Naive thymus-derived CD4-positive, alpha-beta T cell (primary cell): ENCODE results near the gene NSFL1C. TPM values are rescaled to one million over a fixed set of nuclear protein-coding genes. Genes with fewer than 3 reads are reported as not detected.

Experiments
- ATAC-seq: fragments of 150-1000 bp; cut with Tn5 transposase; 2 replicates; pipeline ENCODE4 v1.10.0; 2021; ENCODE audit warnings: mild to moderate bottlenecking, moderate library complexity
- CTCF ChIA-PET: fragments of 350-600 bp; sonication (Branson Sonifier 250); formaldehyde crosslinking; loops from one replicate; lab custom pipeline; 2021; ENCODE audit warnings: antibody characterized with exemption; lab: Charles Lee
- POLR2A ChIA-PET: fragments of 350-600 bp; sonication (Branson Sonifier 250); formaldehyde crosslinking; loops from one replicate; lab custom pipeline; 2021; ENCODE audit warnings: antibody characterized with exemption, inconsistent platforms; lab: Charles Lee
- DNase-seq, 9 donors: peaks; one replicate each; pipeline versions ENCODE4 v3.0.0 to v3.0.0-alpha.2; 2020 to 2022; ENCODE audit warnings: mixed read lengths in 1 of 9
- H3K27ac ChIP-seq: one replicate; pipeline ENCODE4 v1.7.0; 2013; ENCODE audit warnings: mild to moderate bottlenecking, low read depth, low read length, moderate library complexity
- H3K27me3 ChIP-seq, 2 donors: one replicate each; pipeline ENCODE4 v1.7.0; 2013; ENCODE audit warnings: low read length in 2 of 2, mild to moderate bottlenecking in 2 of 2, moderate library complexity in 2 of 2; ENCODE audit not compliant: control insufficient read depth in 2 of 2, insufficient read depth in 2 of 2
- H3K36me3 ChIP-seq, 3 experiments: 1 replicate in 2 of 3; 2 replicates in 1 of 3; pipeline ENCODE4 v1.7.0; 2013; ENCODE audit warnings: low read length in 3 of 3, mild to moderate bottlenecking in 3 of 3, moderate library complexity in 1 of 3; ENCODE audit not compliant: insufficient read depth in 3 of 3, control insufficient read depth in 2 of 3
- H3K4me1 ChIP-seq, 2 donors: one replicate each; pipeline ENCODE4 v1.7.0; 2013; ENCODE audit warnings: low read length in 2 of 2, mild to moderate bottlenecking in 2 of 2, moderate library complexity in 1 of 2; ENCODE audit not compliant: control insufficient read depth in 2 of 2, insufficient read depth in 2 of 2
- H3K4me3 ChIP-seq: 2 replicates; pipeline ENCODE4 v1.7.0; 2013; ENCODE audit warnings: mild to moderate bottlenecking, low read length
- H3K9me3 ChIP-seq, 3 experiments: 1 replicate in 2 of 3; 2 replicates in 1 of 3; pipeline ENCODE4 v1.7.0; 2013; ENCODE audit warnings: low read length in 3 of 3; ENCODE audit not compliant: control insufficient read depth in 2 of 3
- H3K27ac Mint-ChIP-seq, 9 donors: one replicate each; pipeline ENCODE4 v1.8.0; 2020 to 2022; ENCODE audit warnings: mixed read lengths in 9 of 9, mild to moderate bottlenecking in 8 of 9, moderate library complexity in 5 of 9, inconsistent platforms in 2 of 9
- H3K27me3 Mint-ChIP-seq, 5 donors: one replicate each; pipeline ENCODE4 v1.8.0; 2021 to 2022; ENCODE audit warnings: mixed read lengths in 5 of 5, mild to moderate bottlenecking in 1 of 5
- H3K36me3 Mint-ChIP-seq, 5 donors: one replicate each; pipeline ENCODE4 v1.8.0; 2020 to 2022; ENCODE audit warnings: mixed read lengths in 5 of 5, mild to moderate bottlenecking in 3 of 5, inconsistent platforms in 1 of 5
- H3K4me1 Mint-ChIP-seq, 7 donors: one replicate each; pipeline ENCODE4 v1.8.0; 2020 to 2022; ENCODE audit warnings: mixed read lengths in 7 of 7, mild to moderate bottlenecking in 3 of 7, inconsistent platforms in 1 of 7
- H3K4me3 Mint-ChIP-seq, 10 donors: one replicate each; pipeline ENCODE4 v1.8.0; 2020 to 2022; ENCODE audit warnings: mild to moderate bottlenecking in 10 of 10, mixed read lengths in 10 of 10, moderate library complexity in 6 of 10, inconsistent platforms in 2 of 10
- H3K9me3 Mint-ChIP-seq, 11 donors: one replicate each; pipeline ENCODE4 v1.8.0; 2020 to 2022; ENCODE audit warnings: mixed read lengths in 11 of 11, mild to moderate bottlenecking in 4 of 11, inconsistent platforms in 1 of 11, moderate library complexity in 1 of 11
- intact Hi-C, 2 donors: fragments of 100-400 bp; cut with micrococcal nuclease; formaldehyde crosslinking; loops; one replicate each; pipeline ENCODE4 v1.15.1; 2023
- polyA plus RNA-seq, 2 donors: library from polyadenylated mRNA; unstranded; fragments of 300-500 nt; fragmentation: Illumina TruSeq; gene quantifications; one replicate each; pipeline ENCODE4 v1.2.3, GENCODE V29; 2021
- total RNA-seq, 6 experiments: library from RNA in 5 of 6; stranded (reverse) in 5 of 6; gene quantifications; 1 replicate in 5 of 6; 2 replicates in 1 of 6; pipeline ENCODE4 v1.2.3 and lab custom pipeline; 2021 to 2026

The NSFL1C gene
- total and polyA plus RNA-seq, 7 experiments from 2014 or later, result 59.3 to 81.8 (median 65.7) TPM

- POLR2A ChIA-PET, result interaction anchor here (1.0 kb wide), 1 partner anchor 32 kb away, joined by 3 read pairs; no protein-coding TSS in a partner anchor
- ATAC-seq (no peak), DNase-seq (no peak)
- H3K9me3 Mint-ChIP-seq, result peaks cover 0 to 5% (median 0%) of the 10 kb centered on the region in 11 donors
- Histone ChIP-seq H3K27me3 (no peaks in the 10 kb centered on the region), H3K4me3 (no peak overlapping the region), H3K27ac (no peak overlapping the region), H3K9me3 (no peaks in the 10 kb centered on the region), H3K4me1 (peaks cover 0 to 12% of the 10 kb centered on the region in 2 donors), H3K36me3 (no peaks in the 10 kb centered on the region)
- H3K27ac Mint-ChIP-seq, result no peak overlapping the region
- CTCF ChIA-PET, result no interaction called here
- H3K4me1 Mint-ChIP-seq, result peaks cover 12 to 26% (median 20%) of the 10 kb centered on the region in 7 donors
- intact Hi-C loops, result no loop called here
- peaks cover 5 to 49% (median 29%) of the 10 kb centered on the region in 5 donors for H3K27me3 Mint-ChIP-seq
- no peak overlapping the region for H3K4me3 Mint-ChIP-seq
- H3K36me3 Mint-ChIP-seq, result no peaks in the 10 kb centered on the region
These were observed 22.7 kb upstream of the NSFL1C start for GRCh38 chr20:1489325-1489724.

DNA sequence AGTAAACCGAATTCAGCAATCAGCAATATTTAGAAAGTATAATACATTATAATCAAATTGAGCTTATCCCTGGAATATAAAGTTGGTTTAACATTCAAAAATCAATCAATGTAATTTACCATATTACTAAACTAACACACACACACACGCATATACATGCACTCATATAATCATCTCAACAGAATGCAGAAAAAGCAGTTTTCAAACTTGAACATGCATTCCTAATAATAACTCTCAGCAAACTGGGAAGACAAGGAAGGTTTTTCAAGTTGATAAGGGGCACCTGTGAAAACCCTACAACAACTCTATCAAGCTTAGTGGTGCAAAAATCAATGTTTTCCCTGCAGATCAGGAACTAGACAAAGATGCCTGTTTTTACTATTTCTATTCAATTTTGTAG, 19.9 kb upstream of the NSFL1C start:
- Histone ChIP-seq H3K27ac (no peak overlapping the region), H3K4me1 (peaks cover 0 to 2% of the 10 kb centered on the region in 2 donors), H3K27me3 (no peaks in the 10 kb centered on the region), H3K36me3 (no peaks in the 10 kb centered on the region), H3K4me3 (no peak overlapping the region), H3K9me3 (no peaks in the 10 kb centered on the region)
- ATAC-seq (no peak), DNase-seq (no peak)
- H3K4me3 Mint-ChIP-seq, result no peak overlapping the region
- intact Hi-C loops, result no loop called here
- no peak overlapping the region for H3K27ac Mint-ChIP-seq
- CTCF ChIA-PET, result no interaction called here
- H3K4me1 Mint-ChIP-seq, result peaks cover 2 to 8% (median 6%) of the 10 kb centered on the region in 7 donors
- peaks cover 24 to 68% (median 39%) of the 10 kb centered on the region in 5 donors for H3K27me3 Mint-ChIP-seq
- no peaks in the 10 kb centered on the region for H3K9me3 Mint-ChIP-seq
- POLR2A ChIA-PET, result no interaction called here
- H3K36me3 Mint-ChIP-seq, result no peaks in the 10 kb centered on the region

DNA sequence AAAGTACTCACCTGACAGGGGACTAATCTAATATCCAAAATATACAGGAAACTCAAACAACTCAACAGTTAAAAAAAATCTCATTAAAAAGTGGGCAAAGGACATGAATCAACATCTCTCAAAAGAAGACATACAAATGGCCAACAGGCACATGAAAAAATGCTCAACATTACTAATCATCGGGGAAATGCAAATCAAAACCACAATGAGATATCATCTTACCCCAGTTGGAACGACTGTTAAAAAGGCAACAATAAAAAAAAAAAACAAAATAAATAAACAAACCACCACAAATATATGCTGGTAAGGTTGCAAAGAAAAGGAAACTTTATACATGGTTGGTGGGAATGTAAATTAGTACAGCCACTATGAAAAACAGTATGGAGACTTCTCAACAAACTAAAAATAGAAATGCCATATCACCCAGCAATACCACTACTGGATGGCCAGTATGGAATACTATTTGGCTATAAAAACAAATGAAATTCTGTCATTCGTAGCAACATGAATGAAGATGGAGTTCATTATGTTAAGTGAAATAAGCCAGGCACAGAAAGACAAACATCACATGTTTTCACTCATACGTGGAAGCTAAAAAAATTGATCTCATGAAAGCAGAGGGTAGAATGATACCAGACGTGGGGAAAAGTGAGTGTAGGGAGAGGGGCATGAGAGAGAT, 17.9 kb upstream of the NSFL1C start:
- Histone ChIP-seq H3K4me1 (no peaks in the 10 kb centered on the region), H3K9me3 (no peaks in the 10 kb centered on the region), H3K27me3 (no peaks in the 10 kb centered on the region), H3K36me3 (no peaks in the 10 kb centered on the region), H3K27ac (no peak overlapping the region), H3K4me3 (no peak overlapping the region)
- H3K27me3 Mint-ChIP-seq, result peaks cover 28 to 72% (median 46%) of the 10 kb centered on the region in 5 donors
- H3K4me3 Mint-ChIP-seq, result no peak overlapping the region
- DNase-seq (no peak), ATAC-seq (no peak)
- ChIA-PET CTCF (interaction anchor here (0.8 kb wide), 1 partner anchor 19 kb away, joined by 4 read pairs; no protein-coding TSS in a partner anchor), POLR2A (no interaction called here)
- no peak overlapping the region for H3K27ac Mint-ChIP-seq
- H3K4me1 Mint-ChIP-seq, result peaks cover 0 to 7% (median 0%) of the 10 kb centered on the region in 7 donors
- no peaks in the 10 kb centered on the region for H3K36me3 Mint-ChIP-seq
- intact Hi-C loops, result no loop called here
- H3K9me3 Mint-ChIP-seq, result no peaks in the 10 kb centered on the region

DNA sequence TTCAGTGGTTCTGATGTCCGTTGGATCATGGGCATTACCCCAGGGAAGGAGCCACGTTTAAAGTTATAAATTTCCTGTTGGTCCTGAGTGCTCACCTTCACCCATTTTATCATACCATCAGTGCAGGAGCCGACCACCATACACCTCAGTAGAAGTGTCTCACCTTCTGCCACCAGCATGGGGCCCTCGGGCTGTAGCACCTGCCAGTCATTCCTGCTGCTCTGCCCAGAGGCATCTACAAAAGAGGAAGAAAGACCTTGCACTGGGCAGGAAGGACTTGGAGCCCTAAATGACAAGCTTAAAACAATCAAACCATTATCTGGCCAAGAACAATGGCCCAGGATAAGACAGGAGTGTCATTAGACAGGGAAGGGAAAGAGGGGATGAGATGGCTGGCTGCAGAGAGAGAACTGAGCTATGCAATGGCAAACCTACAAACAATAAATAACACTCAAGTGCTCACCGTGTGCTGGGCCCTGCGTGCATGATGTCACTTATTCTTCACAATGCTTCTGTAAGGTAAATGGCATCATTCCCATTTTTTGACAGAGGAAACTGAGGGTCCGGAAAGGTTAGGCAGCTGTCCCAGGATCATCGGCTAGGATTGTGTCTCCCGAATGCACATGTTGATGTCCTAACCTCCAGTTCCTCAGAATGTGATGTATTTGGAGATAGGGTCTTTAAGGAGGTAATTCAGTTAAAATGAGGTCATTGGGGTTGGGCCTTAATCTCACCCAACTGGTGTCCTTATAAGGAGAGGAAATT, 13.4 kb upstream of the NSFL1C start:
- DNase-seq (no peak), ATAC-seq (no peak)
- Mint-ChIP-seq H3K9me3 (peaks cover 0 to 2% (median 0%) of the 10 kb centered on the region in 11 donors), H3K4me1 (peaks cover 0 to 7% (median 0%) of the 10 kb centered on the region in 7 donors), H3K27me3 (peaks cover 23 to 42% (median 24%) of the 10 kb centered on the region in 5 donors), H3K4me3 (no peak overlapping the region), H3K27ac (no peak overlapping the region), H3K36me3 (no peaks in the 10 kb centered on the region)
- H3K4me3 ChIP-seq, result no peak overlapping the region
- H3K27me3 ChIP-seq, result no peaks in the 10 kb centered on the region
- no peak overlapping the region for H3K27ac ChIP-seq
- no peaks in the 10 kb centered on the region for H3K36me3 ChIP-seq
- ChIA-PET POLR2A (no interaction called here), CTCF (no interaction called here)
- intact Hi-C loops, result no loop called here
- no peaks in the 10 kb centered on the region for H3K9me3 ChIP-seq
- H3K4me1 ChIP-seq, result no peaks in the 10 kb centered on the region

DNA sequence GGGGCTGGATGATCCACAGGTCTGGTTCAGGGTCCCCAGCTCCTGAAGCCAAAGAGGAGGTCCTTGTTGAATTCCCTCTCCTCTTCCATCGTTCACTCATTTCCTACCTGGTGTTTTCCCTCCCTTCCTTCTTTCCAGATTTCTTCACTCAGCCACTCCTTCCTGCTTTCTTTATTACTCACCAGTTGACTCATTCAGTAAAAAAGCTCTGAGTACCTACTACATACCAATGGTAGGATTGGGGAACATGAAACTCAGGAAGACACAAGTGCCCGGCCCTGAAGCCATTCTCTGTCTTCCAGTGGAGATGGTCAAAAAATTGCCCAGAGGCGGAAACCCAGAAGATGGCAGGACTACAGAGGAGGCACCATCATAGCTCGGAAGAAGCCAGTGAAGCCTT, 11.9 kb upstream of the NSFL1C start:
- ATAC-seq, result no peak
- peaks cover 0 to 2% (median 0%) of the 10 kb centered on the region in 11 donors for H3K9me3 Mint-ChIP-seq
- no peaks in the 10 kb centered on the region for H3K36me3 ChIP-seq
- peaks cover 0 to 5% (median 0%) of the 10 kb centered on the region in 7 donors for H3K4me1 Mint-ChIP-seq
- no peaks in the 10 kb centered on the region for H3K27me3 ChIP-seq
- H3K4me3 ChIP-seq, result no peak overlapping the region
- H3K36me3 Mint-ChIP-seq, result no peaks in the 10 kb centered on the region
- H3K4me1 ChIP-seq, result no peaks in the 10 kb centered on the region
- H3K4me3 Mint-ChIP-seq, result no peak overlapping the region
- CTCF ChIA-PET, result no interaction called here
- DNase-seq, result no peak
- no peak overlapping the region for H3K27ac ChIP-seq
- POLR2A ChIA-PET, result no interaction called here
- intact Hi-C loops, result no loop called here
- H3K27ac Mint-ChIP-seq, result peak overlapping the region in 1 of 9 donors; percentile 46
- H3K27me3 Mint-ChIP-seq, result peaks cover 9 to 28% (median 20%) of the 10 kb centered on the region in 5 donors
- H3K9me3 ChIP-seq, result no peaks in the 10 kb centered on the region

- Mint-ChIP-seq H3K27me3 (peaks cover 7 to 22% (median 17%) of the 10 kb centered on the region in 5 donors), H3K4me3 (no peak overlapping the region), H3K27ac (no peak overlapping the region), H3K9me3 (peaks cover 0 to 2% (median 0%) of the 10 kb centered on the region in 11 donors), H3K36me3 (no peaks in the 10 kb centered on the region), H3K4me1 (peaks cover 0 to 5% (median 0%) of the 10 kb centered on the region in 7 donors)
- intact Hi-C loops, result no loop called here
- Histone ChIP-seq H3K4me1 (no peaks in the 10 kb centered on the region), H3K27me3 (no peaks in the 10 kb centered on the region), H3K36me3 (no peaks in the 10 kb centered on the region), H3K27ac (no peak overlapping the region), H3K9me3 (no peaks in the 10 kb centered on the region), H3K4me3 (no peak overlapping the region)
- ChIA-PET CTCF (no interaction called here), POLR2A (no interaction called here)
- ATAC-seq, result no peak
- no peak for DNase-seq
These were observed 11.3 kb upstream of the NSFL1C start for GRCh38 chr20:1477896-1478490.
